ENCODE results near the gene SMG9. TPM values are rescaled to one million over a fixed set of nuclear protein-coding genes. Genes with fewer than 3 reads are reported as not detected.

SMG9 gene, protein sequence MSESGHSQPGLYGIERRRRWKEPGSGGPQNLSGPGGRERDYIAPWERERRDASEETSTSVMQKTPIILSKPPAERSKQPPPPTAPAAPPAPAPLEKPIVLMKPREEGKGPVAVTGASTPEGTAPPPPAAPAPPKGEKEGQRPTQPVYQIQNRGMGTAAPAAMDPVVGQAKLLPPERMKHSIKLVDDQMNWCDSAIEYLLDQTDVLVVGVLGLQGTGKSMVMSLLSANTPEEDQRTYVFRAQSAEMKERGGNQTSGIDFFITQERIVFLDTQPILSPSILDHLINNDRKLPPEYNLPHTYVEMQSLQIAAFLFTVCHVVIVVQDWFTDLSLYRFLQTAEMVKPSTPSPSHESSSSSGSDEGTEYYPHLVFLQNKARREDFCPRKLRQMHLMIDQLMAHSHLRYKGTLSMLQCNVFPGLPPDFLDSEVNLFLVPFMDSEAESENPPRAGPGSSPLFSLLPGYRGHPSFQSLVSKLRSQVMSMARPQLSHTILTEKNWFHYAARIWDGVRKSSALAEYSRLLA
- 10 to 100 TPM; 36.9 to 40.5 (median 37.4) TPM for polyA plus RNA-seq (ENCODE audit: insufficient read length in 3 of 3)

DNA sequence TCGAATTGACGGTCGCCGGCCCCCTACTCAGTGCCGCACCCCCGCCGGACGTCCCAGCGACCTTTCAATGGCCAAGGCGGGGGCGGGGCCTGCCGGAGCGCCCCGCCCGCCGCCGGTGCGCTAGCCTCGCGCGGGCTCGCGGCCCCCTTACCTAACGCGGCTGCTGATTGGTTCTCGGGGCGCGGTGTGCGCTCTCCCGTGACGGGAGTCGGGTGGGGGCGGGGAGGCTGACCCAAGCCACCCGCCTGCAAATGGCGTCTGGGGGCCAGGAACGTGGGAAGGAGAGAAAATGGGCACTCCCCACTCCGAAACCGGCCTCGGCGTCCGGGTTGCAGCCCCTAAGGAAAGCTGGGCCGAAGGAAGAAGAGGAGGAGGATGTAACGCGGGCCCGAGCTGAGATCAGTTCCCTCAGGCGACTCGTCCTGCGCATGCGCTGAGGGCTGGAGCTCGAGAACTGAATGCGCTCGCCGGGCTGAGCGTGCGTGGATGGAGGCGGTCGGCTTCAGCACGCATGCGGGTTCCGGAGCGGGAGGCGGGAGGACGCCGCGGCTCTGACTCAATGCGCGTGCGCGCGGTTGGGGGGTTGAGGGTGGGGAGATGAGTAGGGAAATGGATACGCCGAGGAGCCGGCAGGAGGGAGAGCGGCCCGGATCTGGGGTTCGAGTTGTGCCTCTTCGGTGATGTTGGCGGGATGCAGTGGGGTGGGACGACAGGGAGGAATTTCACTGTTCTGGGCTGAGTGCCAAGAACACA lies at the start of gene SMG9:
SMG9 (minus strand) TSS at position 460 of the 753 bp plus-strand sequence. CDS start 4,221 bp downstream, outside the sequence.
- DNase-seq (ENCODE audit: low read depth in 3 of 3, low spot score in 2 of 3), result peak; percentile 95 to 96 (median 96)

DNA sequence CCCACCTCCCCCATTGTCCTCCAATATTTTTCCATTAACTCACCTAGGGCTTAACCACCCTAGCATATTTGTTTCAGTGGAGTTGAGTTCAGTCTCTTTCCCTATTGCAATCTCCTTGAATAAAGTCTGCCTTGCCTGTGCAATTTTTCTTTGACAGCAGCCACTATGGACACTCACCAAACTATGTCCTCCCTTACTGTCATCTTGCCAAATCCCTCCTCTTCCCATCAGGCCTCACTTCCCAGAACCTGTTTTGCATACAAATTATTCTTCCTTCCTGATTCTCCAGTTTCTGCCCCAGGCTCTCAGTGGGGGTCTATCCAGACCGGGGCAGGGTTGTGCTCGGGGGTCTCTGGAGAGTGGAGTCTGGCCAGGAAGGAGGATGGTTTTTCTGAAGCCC lies 49.7 kb upstream of the SMG9 start:
- DNase-seq (ENCODE audit: low read depth in 3 of 3, low spot score in 2 of 3), result no peak

DNA sequence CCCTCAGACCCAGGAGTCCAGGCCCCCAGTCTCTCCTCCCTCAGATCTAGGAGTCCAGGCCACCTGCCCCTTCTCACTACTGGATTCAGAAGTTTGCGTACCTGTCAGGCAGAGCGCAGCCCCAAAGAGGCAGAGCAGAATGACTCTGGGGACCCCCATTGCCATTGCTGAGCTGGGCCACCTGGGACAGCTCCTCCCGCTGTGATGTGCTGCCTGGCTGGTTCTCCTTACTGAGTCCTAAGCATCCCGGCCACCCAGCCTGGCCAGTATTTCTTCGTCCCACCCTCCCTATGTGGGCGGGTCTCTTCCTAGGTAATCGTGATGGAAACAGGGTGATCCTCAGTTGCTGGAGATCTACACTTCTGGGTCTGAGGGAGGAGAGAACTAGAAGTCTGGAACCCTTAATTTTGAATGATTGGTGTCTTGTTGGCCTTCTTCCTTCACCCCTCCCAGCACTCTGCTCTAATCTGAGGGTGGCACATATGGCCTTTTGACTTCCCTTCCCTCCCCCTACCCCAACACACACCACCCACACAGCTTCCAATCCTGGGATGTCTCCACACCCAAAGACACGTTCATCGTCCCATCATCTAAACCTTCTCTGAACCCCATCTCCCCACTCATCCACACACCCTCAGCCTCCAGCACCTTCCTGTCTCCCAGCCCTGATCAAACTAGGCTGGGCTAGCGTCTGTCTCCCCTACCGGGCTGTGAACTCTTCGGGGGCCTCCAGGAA lies 47.6 kb upstream of the SMG9 start, which contains the start of gene LYPD5:
LYPD5 (minus strand) TSS at position 232 of the 736 bp plus-strand sequence; CDS start at position 165, 67 bp downstream.
- no peak for DNase-seq (ENCODE audit: low read depth in 3 of 3, low spot score in 2 of 3)

DNA sequence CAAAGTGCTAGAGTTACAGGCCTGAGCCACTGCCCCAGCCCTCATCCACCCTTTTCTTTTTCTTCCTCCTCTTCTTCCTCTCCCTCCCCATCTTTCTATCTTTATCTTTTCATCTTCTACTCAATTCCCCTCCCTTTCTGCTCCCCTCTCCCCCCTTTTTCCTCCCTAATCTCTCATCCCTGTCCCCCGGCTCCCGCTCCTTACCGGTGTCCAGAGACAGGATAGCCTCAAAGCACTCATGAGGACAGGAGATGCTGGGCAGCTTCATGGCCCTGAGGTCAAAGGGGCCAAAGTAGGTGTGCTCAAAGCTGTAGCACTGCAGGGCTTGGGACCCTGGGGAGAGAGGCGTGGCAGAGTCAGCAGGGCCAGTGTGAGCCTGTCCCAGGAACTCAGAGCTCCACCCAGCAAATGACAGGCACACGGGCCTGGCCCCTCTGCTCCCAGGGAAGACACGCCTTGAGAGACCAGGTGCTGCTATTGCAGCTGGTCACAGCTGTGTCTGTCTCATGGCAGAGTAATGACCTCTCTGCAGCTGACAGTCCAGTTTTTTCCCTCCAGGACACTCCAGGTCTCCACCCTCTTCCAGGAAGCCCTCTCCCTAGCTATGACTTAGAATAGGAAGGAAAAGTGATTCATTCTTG lies 44.9 kb upstream of the SMG9 start:
- DNase-seq (ENCODE audit: low read depth in 3 of 3, low spot score in 2 of 3), result no peak

DNA sequence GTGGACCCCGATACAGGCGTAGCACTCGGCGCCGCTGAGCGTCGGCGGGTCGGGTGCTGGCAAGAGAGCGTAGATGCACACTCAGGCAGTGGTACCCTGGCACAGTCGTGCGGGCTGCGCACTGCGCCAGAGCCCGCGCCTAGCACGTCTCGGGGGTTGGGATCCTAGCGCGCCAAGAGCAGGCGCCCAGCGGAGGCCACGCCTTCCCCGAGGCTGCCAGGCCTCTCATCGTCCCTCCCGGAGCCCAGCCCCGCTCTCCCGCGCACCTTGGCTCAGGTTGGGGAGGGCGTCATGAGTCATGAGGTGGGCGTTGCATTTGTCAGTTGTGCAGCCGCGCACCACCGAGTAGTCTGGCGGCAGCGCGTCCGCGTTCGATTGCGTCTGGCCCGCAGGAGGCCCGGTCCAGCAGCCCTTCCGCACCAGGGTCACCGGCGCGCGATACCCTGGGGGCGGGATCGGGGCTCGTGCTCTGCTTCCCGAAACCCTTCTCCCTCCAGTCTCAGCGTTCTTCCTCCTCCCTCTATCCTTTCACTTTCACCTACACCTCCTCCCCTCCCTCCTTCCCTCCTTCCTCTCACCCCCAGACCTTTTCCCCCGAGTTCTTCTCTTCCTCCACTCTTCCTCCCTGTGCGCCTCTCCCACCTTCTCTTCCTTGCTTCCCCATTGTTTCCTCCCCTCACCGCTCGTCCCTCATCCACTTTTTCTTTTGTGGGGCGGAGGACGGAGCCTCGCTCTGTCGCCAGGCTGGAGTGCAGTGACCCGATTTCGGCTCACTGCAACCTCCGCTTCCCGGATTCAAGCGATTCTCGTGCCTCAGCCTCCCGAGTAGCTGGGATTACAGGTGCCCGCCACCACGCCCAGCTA lies 44.0 kb upstream of the SMG9 start:
- DNase-seq (ENCODE audit: low read depth in 3 of 3, low spot score in 2 of 3), result no peak

DNA sequence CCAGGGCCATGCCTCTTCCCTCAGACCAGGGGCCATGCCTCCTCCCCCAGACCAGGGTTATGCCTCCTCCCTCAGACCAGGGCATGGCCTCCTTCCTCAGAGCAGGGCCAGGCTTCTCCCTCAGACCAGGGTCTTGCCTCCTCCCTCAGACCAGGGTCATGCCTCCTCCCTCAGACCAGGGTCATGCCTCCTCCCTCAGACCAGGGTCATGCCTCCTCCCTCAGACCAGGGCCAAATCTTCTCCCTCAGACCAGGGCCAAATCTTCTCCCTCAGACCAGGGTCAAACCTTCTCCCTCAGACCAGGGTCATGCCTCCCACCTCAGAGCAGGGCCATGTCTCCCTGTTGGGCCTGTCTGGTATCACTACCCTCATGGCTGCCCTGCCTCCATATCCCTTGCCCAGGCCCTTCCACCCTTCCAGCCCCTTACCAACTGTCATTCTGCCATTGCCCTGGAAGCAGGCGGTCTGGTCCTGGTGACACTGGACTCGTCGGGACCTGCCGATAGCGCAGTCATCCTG lies 43.3 kb upstream of the SMG9 start:
- DNase-seq (ENCODE audit: low read depth in 3 of 3, low spot score in 2 of 3), result no peak

DNA sequence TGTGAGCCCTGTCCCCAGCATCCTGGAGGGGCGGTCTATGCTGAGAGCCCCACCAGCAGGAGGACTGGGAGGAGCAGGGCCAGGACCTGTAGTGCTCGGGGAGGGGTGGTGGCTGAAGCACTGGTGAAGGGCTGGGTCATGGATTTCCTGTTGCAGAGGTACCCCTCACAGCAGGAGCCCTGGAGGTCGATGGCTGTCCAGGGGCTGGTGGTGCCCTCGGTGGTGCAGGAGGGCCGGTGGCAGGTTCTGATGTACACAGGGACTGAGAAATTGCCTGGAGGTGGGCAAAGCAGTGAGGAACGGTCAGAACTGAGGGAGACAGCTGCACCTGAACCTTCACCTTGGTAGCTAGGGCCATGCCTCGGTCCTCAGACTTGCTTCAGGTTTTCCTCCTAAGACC lies 42.8 kb upstream of the SMG9 start:
- no peak for DNase-seq (ENCODE audit: low read depth in 3 of 3, low spot score in 2 of 3)

DNA sequence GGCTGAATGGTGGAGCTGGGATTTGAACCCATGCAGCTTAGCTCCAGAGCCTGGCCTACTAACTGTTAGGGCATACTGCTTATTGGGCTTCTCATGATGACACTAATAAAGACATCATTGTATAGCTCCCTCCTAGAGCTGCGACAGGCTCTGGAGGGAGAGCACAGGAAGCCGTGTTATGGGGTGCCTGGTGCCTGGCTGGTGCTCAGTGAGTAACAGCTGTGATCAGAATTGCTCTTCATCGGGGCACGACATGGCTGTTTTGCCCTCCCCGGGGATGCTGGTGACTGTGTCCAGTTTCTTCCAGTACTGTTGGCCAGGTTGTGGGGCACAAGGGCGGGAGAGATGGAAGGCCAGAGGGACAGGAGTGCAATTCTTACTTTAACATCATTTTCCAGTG lies 42.4 kb upstream of the SMG9 start:
- no peak for DNase-seq (ENCODE audit: low read depth in 3 of 3, low spot score in 2 of 3)

DNA sequence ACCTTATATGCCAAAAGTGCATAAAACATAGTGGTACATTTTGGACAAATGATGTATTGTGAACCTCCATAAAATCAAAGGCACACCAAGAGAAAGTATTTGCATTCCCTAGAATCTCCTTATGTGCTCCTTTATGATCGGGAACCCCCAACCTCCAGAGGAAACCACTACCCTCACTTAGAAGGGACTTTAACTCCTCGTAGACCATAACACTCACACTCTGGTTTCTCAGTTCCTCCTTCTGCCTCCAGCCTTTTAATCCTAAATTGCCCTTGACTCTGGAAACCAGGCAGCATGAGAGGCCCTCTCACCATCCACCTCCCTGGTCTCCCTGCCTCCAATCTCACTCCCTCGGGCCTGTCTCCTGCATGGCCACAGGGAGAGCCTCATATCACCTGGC lies 35.8 kb upstream of the SMG9 start:
- no peak for DNase-seq (ENCODE audit: low read depth in 3 of 3, low spot score in 2 of 3)

DNA sequence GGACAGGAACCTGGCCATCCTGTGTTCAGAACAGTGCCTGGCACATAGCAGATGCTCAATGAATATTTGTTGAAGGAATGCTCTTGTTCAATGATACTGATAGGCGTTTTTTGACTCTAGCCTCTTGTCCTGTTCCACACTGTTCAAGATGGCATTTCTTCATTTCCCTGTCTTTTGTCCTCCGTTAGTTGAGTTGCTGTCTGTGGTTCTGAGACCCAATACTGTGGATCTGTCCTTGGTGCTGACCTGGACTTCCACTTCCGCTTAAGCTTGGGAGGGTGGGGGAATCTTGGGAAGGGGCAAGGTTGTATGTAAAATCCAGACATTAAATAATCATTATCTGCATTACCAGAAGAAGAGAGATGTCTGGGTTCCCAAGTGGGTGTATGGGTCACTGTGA lies 34.3 kb upstream of the SMG9 start:
- DNase-seq (ENCODE audit: low read depth in 3 of 3, low spot score in 2 of 3), result no peak

DNA sequence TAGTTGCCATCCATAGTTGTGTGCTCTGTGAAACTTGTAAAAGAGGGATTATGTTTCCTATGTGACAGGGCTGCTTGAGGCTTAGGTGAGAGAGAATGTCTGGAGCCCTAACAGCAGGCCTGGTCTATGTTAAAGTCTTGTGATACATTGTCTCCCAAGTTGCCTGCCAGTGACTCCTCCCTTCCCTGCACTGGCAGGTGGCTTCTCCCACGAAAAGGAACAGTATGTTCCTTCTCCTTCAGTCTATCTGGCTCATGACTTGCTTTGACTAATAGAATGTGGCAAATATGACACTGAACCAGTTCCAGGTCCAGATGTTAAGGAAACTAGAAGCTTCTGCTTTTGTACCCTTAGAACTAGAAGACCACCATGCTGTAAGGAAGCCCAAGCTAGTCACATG lies 31.9 kb upstream of the SMG9 start:
- no peak for DNase-seq (ENCODE audit: low read depth in 3 of 3, low spot score in 2 of 3)

DNA sequence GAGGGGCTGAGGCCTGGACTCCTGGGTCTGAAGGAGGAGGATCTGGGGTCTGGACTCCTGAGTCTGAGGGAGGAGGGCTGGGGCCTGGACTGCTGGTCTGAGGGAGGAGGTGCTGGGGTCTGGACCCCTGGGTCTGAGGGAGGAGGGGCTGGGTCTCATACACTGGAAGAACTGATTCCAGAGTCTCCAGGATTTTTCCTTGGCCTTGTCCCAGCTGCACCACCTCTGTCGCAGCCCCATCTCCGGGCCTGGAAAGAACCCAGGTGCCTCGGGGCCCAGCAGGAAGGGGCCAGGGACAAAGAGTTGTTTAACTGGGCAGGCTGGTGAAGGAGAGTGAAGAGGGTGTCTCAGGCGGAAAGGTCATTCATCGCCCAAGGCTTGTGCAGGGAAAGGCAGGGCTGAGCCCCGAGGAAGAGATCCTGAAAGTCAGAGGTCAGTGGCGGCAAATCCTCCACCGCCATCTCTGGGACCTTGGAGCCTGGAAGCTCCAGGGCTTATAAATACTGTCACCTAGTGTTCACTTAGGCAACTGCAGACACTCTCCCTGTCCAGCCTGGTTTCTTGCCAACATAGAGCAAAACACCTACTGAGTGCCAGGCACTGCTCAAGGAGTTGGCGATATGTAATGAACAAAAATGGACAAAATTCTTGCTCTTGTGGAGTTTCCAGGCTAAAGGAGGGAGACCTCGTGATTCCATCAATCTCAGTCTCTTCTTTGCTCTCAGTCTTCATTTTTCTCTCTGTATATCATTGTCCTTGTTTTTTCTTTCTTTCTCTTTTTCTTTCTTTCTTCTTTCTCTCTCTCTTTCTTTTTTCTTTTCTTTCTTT lies 30.4 kb upstream of the SMG9 start:
- no peak for DNase-seq (ENCODE audit: low read depth in 3 of 3, low spot score in 2 of 3)

DNA sequence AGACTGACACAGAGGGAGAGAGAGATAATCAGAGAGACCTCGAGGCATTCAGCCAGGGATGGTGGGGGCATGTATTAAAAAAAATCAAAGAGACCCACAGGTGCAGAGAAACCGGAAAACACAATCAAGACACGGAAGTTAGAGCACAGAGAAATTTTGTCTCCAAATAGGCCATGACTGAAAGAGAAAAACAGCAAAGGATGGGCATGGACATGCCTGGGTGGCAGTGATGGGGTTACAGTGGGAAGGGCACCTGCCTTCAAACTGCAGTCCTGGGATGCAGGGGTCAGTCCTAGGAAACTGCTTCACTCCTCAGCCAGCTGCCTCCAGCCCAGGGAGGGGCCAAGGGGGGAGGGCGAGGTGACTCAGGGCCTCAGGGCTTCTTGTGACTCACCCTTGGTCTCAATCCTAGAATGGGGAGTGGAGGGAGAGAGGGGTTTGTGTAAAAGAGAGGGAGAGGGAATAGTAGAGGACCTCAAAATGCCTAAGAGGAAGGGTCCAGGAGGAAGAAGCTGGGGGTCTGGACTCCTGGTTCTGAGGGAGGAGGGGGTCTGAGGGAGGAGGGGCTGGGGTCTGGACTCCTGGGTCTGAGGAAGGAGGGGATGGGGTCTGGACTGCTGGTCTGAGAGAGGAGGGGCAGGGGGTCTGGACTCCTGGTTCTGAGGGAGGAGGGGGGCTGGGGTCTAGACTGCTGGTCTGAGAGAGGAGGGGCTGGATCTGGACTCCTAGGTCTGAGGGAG lies 29.6 kb upstream of the SMG9 start:
- DNase-seq (ENCODE audit: low read depth in 3 of 3, low spot score in 2 of 3), result no peak

DNA sequence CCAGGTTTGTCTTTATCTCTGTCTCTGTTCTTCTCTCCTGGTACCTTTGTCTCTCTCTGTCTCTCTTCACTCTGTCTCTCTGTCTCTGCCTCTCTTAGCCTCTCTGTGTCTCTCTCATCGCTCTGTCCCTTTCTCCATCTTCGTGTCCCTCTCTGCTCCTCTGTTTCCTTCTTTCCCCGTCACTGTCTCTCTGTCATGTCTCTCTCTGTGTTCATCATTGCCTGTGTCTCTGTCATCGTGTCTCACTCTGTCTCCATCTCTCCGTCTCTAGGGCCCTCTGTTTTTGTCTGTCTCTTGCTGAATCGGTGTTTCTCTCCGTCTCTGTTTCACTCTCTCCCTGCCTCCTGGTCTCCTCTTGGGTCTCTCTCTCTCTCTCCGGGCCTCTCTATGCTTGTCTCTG lies 28.9 kb upstream of the SMG9 start:
- no peak for DNase-seq (ENCODE audit: low read depth in 3 of 3, low spot score in 2 of 3)

DNA sequence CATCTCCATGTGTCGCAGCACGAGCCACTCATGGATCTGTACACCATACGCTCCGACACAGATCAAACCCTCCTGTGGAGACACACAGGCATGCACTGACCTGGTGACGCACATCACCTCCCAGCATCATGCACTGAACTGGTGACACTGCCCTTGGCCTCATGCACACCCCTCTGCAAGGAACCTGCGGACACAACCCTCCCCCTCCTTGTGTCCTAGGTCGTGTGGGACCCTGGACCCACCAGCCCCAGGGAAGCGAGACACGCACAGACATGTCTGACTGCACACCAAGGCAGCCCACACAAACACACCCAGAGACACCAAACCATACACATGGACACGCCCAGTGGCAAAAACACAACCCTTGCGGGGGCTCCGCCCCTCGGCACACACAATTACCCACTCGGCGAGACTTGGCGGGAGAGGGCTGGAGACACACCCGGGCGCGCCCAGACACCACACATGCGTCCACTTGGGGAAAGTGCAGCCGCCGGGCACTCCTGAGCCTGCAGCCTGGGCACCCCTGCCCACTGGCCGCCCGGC lies 28.0 kb upstream of the SMG9 start:
- no peak for DNase-seq (ENCODE audit: low read depth in 3 of 3, low spot score in 2 of 3)

DNA sequence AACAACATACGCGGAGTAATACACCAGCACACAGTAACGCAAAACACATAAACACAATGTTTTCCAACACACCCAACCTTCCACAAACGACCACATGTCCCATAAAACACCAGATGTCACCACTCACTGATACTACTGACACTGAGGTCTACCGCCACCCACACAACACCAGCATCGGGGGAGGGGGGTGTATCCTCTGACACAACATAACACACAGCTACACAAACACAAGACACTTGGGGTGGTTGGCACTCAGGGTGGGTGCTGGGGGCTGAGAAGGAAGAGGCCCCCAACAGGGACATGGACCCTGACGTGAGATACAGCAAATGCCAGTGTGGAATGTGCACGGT lies 27.5 kb upstream of the SMG9 start:
- no peak for DNase-seq (ENCODE audit: low read depth in 3 of 3, low spot score in 2 of 3)

DNA sequence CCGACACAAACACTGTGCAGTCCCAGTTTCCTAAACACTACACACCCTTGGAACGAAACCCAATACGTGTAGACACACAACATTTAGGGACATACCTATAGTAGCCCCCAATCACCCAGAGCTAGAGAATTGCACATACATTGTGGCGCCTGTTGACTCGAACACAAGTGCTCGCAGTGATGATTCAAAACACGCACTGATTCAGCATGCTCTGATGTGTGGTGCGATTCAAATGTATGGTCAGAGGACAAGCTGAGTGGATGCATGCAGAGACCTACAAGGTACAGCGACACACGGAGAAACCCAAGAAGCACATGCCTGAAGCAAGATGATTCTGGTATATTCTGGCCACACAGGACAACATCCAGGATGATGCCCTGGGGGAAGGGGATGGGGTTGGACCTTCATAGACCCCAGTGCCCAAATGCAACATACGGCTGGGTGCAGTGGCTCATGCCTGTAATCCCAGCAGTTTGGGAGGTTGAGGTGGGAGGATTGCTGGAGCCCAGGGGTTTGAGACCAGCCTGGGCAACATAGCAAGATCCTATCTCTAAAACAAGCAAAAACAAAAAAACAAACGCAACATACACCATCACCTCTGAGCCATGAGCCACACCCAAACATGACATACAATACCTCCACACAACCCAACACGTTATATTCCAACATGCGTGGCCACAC lies 27.0 kb upstream of the SMG9 start:
- DNase-seq (ENCODE audit: low read depth in 3 of 3, low spot score in 2 of 3), result no peak
